T-helper 1 cell treated with Interleukin-12 subunit alpha and Interleukin-12 subunit beta and Interleukin-4 antibody, amounts not matched to agents 30 μg/mL and 1 μg/mL, for 36 hours (primary cell): ENCODE results near the gene PROX2.

Experiments
- H3K27ac Mint-ChIP-seq: one replicate; pipeline ENCODE4 v1.8.0; 2021; ENCODE audit warnings: mild to moderate bottlenecking, mixed read lengths
- H3K27me3 Mint-ChIP-seq: one replicate; pipeline ENCODE4 v1.8.0; 2021; ENCODE audit warnings: low read depth, mixed read lengths
- H3K36me3 Mint-ChIP-seq: one replicate; pipeline ENCODE4 v1.8.0; 2021; ENCODE audit warnings: low read depth, mixed read lengths
- H3K4me1 Mint-ChIP-seq: one replicate; pipeline ENCODE4 v1.8.0; 2021; ENCODE audit warnings: low read depth, mixed read lengths
- H3K4me3 Mint-ChIP-seq: one replicate; pipeline ENCODE4 v1.8.0; 2021; ENCODE audit warnings: mild to moderate bottlenecking, moderate library complexity, mixed read lengths
- H3K9me3 Mint-ChIP-seq: one replicate; pipeline ENCODE4 v1.8.0; 2021; ENCODE audit warnings: mixed read lengths

PROX2 gene

DNA sequence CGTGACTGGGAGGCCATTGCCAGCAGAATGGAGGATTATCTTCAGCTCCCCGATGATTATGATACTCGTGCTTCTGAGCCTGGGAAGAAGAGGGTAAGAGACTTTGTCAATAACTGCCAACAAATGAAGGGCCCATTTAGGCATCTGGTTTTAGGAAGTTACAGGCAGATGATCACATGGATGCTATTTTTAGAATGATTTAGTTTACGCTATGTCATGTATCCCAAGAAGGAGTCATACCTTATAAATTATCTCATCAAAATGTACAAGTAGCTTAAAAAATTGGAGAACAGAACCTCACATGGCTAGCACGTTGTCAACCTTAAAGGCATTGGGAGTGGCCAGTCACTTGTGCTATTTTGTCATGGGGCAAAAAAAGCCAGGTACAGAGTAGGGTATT is 46.7 kb downstream of the PROX2 start:
- peaks cover 7% of the 10 kb centered on the region for H3K4me1 Mint-ChIP-seq
- no peak overlapping the region for H3K27ac Mint-ChIP-seq
- no peaks in the 10 kb centered on the region for H3K27me3 Mint-ChIP-seq
- H3K9me3 Mint-ChIP-seq, result no peaks in the 10 kb centered on the region
- H3K4me3 Mint-ChIP-seq, result no peak overlapping the region
- peaks cover 31% of the 10 kb centered on the region for H3K36me3 Mint-ChIP-seq

DNA sequence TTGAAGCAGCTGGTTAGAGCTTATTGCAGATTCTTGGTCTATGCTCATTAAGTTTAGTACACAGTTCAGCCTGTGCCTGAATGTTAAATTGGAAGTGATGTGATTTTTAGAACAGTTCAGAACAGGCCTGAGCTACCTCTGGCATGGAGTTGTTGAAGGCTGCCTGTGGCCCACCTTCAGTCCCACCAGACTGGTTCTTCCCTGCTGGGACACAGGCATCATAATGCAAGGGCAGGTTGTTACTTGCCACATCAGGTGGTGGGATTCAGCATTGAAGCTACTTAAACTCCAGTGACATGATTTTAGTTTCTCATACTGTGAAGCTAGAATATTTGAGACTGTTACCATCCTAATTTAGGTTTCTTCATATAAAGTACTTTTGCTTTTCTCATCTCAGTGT is 49.4 kb downstream of the PROX2 start:
- Mint-ChIP-seq H3K4me3 (no peak overlapping the region), H3K27ac (no peak overlapping the region), H3K36me3 (peaks cover 35% of the 10 kb centered on the region), H3K4me1 (peaks cover 7% of the 10 kb centered on the region), H3K27me3 (no peaks in the 10 kb centered on the region), H3K9me3 (no peaks in the 10 kb centered on the region)
